NCI-H146 treated with DMSO at 0.1 percent for 48 hours (cell line): Measurements from ENCODE around the gene C1orf115.
"Not testable (repeated sequence)": the region's sequence is repeated elsewhere in the genome, so short reads cannot be mapped to it uniquely, and the experiment has no call there.

Experiments
- DNase-seq: peaks from one replicate; lab custom pipeline; 2025; ENCODE audit not compliant: unreplicated experiment; lab: John Stamatoyannopoulos, UW

C1orf115 gene, protein sequence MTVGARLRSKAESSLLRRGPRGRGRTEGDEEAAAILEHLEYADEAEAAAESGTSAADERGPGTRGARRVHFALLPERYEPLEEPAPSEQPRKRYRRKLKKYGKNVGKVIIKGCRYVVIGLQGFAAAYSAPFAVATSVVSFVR

DNA sequence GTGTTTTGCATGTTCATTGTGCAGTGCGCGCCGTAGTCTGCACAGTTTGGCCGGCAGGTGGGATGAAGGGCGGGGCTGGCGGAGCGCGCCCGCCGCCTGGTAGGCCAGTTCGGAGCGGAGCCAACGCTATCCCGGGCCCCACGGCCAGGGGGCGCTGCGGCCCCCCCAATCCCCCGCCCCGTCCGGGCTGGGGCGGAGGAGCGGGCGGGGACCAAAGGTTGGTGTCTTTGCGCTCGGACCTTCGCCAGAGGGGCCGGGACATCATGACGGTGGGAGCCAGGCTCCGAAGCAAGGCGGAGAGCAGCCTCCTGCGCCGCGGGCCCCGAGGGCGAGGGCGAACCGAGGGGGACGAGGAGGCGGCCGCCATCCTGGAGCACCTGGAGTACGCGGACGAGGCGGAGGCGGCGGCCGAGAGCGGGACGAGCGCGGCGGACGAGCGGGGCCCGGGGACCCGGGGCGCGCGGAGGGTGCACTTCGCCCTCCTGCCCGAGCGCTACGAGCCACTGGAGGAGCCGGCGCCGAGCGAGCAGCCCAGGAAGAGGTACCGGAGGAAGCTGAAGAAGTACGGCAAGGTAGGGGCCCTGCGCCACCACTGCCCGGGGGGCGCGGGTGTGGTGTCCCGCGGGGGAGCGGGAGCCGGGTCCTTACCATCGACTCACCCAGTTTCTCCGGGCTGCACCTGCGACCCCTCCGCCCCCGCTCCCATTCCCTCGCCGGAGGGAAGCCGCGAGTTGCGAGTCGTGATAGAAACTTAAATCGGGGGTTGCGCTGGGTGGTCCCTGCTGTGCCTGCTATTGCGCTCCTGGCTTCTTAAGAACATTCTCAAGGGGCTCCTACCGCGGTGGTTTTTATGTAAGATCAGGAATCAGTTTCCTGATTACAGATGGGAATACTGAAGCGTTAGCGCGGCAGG lies at the start of gene C1orf115:
Gene C1orf115 (plus strand): TSS at position 224 of the 913 bp plus-strand sequence. CDS start 40 bp downstream, at position 264.
- peak; percentile 18 for DNase-seq

DNA sequence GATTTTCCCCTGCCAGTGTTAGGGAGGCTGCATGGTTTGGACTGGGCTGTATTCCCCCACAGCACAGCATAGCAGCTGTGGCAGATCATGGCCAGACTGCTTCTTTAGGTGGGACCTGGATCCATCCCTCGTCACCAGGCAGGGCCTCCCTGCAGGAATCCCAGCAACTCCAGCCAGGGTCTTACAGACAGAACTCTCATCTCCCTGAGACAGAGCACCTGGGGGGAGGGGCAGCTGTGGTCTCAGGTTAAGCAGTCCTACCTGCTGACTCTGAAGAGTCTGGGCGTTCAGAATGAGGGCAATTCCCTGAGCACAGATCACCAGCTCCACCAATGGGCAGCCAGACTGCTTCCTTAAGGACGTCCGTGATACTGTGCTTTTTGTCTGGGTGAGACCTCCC lies 47.9 kb upstream of the C1orf115 start:
- no peak for DNase-seq

DNA sequence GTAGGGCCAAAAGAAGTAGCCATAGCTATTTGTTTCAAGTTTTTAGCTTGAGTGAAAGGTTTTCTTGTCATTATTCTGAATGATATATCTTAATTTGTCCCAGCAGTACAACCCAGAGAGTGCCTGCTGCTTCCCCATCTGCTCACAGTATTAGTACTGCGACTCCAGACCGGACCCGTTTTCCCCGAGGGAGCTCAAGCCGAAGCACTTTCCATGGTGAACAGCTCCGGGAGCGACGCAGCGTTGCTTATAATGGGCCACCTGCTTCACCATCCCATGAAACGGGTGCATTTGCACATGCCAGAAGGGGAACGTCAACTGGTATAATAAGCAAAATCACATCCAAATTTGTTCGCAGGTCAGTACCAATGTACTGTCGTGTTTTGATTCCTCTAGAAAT lies 37.2 kb upstream of the C1orf115 start:
- DNase-seq = no peak

GRCh38 chr1:220655509-220655908 lies 34.7 kb upstream of the C1orf115 start:
- no peak for DNase-seq

DNA sequence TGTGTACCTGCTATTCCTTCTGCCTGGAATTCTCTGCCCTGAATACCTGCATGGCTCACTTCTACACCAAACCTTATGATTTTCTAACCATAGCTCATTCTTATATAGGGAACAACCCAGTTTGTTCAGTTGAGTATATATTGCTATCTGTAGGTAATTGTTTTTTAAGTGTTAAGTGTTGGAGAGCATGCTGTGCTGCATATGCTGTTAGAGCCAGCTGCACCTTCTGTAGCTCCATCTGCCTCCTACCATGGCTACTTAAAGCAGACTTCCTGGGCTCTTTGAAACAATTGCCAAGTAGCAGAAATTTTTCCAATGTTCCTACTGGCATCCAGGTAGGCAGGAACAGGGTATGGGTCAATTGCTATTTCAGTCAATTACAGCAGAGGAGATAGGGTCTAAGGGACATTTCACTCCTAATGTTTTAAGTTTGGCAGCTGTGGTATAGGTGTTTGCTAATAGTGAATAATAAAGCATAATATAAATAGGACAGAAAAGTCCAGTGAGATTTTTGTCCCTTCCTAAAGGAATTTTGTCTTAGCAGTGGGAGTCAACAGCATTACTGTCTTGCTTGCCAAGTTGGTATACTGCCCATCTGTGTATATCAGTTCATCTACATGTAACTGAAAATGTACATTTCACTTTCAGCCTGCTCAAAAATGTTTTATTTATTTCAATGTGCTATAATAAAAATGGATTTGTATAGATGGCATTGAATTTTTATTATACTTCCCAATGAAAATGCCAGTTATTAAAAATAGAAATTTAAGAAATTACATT lies 34.0 kb upstream of the C1orf115 start:
- no peak for DNase-seq

DNA sequence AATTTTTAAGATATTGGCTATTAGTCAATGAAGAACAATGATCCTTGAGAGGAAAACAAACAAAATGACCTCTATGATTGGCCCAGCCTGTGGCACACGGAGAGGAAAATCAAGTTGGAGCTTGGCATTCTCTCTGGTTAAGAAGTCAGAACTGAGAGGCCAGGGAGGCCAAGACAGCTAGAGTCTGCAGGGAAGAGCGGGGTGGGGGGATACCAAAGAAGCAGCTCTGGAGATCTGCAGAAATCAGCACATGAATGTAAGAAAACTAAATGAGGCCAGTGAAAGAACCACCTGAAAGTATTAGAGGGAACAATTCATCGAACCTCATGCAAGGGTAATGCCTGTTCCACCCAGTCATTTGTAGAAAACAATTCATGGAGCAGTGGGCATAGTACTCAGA lies 23.8 kb upstream of the C1orf115 start:
- DNase-seq = no peak

- no peak for DNase-seq
Observed at GRCh38 chr1:220669005-220669404, 21.2 kb upstream of the C1orf115 start.

DNA sequence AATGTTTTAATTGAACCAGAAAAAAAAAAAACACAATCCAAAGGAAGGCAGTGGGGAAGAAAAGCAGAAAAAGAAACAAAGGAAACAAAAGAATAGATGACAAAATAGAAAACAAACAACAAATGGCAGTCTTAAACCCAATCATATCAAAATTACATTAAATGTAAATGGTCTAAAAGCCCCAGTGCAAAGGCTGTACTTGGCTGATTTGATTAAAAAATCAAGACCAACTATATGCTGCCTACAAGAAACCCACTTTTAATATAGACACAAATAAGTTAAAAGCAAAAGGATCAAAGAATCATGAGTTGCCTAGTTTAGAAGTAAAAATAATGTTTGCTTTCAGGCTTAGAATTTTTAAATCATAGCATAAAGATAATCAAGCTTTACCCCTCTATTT lies 19.8 kb upstream of the C1orf115 start:
- no peak for DNase-seq

DNA sequence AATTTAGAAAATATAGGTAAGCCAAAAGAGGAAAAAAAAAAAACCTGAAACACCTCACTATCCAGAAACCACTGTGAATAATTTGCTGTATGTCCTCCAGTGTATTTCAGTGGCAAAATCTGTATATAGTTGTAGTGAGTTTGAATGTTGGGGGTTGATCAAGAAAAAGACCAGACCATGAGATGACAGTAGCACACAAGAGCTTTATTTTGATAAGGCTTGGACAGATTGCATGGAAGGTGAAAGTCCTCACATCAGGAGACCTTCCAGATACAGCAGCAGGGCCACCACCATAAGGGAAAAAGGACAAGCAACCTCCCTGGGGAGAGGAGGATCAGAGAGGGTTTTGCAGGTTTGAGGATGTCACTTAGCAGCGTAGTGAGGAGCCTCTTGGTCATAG lies 16.2 kb upstream of the C1orf115 start:
- DNase-seq = no peak

DNA sequence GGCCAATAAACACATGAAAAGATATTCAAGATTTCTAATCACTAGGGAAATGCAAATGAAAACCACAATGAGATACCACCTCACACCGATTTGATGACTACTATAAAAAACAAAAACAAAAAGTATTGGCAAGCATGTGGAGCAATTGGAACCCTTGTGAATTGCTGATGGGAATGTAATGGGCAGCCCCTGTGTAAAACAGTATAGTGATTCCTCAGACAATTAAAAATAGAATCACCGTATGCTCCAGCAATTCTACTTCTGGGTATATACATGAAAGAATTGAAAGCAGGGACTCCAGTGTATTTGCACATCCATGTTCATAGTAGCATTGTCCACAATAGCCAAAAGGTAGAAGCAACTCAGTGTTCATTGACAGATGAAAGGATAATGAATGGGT lies 12.9 kb upstream of the C1orf115 start:
- DNase-seq = no peak

DNA sequence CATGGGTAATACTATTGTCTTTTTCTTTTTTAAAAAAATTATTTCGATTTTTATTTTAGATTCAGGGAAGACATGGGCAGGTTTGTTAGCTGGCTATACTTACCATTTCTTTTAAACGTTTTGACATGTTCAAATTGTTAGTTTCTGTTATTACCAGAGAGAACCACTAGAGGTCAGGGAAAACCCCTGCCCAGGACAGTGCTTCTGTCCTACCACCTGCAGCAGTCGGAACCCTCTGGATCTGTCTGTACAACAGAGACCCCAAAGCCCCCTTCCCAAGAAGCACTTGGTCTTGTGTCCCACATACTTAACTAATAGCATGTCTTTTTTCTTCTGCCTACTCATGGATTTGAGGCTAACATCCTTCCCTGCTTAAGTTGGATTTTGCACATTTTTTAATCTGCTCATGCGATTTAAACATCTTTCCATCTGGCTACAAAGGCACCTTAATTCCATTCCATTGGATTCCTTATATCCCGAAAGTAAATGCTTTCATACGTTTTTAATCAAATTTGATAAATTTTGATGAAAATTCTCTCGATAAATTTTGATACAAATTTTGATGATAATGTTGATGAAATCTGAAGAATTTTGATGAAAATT lies 10.0 kb upstream of the C1orf115 start:
- DNase-seq = no peak

DNA sequence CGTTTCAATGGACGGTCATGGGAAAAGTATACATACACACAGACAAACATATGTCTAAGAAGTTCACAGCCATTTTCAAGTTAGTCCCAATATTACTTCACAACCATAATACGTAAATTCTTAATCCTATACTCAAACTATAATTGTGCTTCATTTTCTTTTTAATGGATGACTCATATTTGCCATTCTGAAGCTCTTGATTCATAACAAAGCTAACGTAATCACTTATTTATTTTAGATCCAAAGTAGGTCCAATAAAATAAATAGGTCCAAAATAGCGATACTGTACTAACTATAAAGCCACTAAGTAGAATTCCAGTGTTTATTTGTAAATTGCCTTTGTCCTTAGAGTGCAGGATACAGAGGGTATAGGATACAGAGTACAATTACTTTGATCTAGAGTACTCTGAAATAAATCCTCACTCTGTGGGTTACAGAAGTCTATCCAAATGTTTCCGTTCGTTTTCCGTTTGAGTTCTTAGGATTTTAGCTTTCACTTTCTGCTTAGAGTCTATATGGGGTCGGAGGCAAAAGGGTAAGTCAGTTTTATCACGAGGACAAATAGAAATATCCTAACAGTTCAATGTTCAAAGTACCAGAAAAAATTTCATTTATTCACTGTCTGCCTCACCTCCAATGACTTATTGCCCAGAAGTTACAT lies 8.8 kb upstream of the C1orf115 start:
- DNase-seq = no peak

DNA sequence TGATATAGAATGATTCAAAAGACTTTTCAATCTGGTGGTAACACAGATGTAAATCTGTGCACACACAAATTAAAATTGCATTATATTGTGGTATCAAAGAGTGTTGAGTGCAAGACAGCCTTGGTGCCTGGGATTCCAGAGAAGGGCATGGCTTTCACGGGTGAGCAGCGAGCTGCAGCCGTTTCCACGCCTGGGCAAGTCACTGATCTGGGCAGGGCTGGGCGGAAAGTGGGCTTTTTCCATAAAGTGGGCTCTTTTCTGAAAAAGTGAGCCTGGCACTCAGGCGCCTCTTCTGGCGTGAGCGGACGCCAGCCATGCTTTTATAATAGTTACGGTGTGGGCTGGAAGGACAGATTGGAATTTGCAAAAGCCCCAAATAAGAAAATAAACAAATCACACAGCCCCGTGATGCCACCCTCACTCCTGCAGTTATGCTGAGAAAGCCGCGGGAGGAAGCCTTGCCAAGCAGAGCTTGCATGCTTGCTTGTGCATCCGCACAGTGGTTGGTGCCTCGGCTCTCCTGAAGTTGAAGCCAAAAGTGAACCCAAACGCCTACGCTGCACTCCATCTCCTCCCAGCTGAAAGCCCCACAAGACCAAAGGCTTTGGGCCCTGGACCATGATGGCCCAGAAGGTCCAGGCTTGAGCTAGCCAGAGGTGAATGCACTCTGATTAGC lies 7.1 kb upstream of the C1orf115 start:
- DNase-seq = no peak

DNA sequence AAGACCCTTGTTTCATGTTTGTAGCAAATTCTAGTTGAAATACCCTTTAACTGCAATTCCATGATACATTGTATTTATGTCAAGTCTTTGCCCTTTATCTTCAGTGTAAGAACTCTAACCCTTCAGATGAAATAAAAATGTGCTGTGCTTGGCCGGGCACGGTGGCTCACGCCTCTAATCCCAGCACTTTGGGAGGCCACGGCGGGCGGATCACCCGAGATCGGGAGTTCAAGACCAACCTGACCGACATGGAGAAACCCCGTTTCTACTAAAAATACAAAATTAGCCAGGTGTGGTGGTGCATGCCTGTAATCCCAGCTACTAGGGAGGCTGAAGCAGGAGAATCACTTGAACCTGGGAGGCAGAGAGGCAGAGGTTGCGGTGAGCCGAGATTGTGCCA lies 6.4 kb upstream of the C1orf115 start:
- DNase-seq = not testable (repeated sequence)

- no peak for DNase-seq
Observed at GRCh38 chr1:220684890-220685289, 5.3 kb upstream of the C1orf115 start.

- DNase-seq = no peak
Observed at GRCh38 chr1:220685879-220686278, 4.3 kb upstream of the C1orf115 start.

GRCh38 chr1:220687809-220688208 lies 2.4 kb upstream of the C1orf115 start:
- DNase-seq = no peak

DNA sequence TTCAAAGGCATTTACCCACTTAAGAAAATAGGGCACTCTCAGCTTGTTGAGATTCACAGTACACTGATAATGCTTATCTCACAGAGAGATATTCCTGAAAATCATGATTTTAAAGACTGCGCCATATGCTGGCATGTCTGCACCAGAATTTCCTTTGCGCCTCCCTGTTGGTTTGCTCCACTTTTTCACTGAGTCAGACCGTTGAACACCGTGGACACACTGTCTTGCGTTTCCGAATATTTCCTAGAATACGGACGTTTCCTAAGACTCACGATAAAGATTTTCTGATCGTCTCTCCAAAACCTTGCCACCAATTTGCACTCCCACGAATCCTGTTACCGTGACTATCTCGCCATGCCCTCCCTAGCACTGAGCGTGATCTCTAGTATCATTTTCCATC lies 497 bp upstream of the C1orf115 start:
- no peak for DNase-seq

DNA sequence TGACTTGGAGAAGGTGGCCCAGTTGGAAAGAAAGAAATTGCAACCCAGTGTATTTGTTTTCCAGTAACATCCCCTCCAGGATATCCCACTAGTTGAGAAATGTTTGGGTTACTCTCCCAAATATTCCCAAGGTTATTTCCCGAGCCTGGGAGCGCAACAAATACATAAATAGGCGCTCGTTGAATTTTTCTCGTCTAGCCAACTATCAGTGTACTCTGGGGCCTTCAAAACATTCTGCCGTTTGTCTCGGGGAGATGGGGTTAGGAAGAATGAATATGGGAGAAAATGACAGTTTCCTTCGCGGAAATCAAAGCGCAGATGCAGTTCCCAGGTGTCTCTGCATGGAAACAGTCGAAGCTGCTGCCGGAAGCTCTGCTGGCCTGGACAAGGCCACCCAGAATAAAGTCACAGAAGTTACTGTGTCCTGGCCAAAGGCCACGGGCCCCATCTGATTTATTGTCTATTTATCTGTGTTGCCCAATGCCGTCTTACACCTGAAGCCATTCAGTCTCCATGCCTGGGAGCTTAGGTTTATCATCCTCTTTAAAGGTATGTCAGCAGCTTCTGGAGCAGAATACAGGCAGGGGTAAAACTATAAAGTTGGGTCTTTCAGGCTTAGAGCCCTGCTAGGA lies 1.0 kb downstream of the C1orf115 start:
- DNase-seq = no peak
